ENCODE results near the gene CCL15.

- TF ChIP-seq, protein P1, sequence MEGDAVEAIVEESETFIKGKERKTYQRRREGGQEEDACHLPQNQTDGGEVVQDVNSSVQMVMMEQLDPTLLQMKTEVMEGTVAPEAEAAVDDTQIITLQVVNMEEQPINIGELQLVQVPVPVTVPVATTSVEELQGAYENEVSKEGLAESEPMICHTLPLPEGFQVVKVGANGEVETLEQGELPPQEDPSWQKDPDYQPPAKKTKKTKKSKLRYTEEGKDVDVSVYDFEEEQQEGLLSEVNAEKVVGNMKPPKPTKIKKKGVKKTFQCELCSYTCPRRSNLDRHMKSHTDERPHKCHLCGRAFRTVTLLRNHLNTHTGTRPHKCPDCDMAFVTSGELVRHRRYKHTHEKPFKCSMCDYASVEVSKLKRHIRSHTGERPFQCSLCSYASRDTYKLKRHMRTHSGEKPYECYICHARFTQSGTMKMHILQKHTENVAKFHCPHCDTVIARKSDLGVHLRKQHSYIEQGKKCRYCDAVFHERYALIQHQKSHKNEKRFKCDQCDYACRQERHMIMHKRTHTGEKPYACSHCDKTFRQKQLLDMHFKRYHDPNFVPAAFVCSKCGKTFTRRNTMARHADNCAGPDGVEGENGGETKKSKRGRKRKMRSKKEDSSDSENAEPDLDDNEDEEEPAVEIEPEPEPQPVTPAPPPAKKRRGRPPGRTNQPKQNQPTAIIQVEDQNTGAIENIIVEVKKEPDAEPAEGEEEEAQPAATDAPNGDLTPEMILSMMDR (IDR thresholded peaks at IDR 0.05; ENCODE audit: low read depth, low read length, poor library complexity, severe bottlenecking) = no peak
- TF ChIP-seq EZH2phosphoT487 (IDR thresholded peaks at IDR 0.05; ENCODE audit: borderline replicate concordance, low read length) = no peak
These were observed 52.0 kb downstream of the CCL15 start for GRCh38 chr17:35949401-35949800.

Data from DOHH2 (cell line).